Measurements from ENCODE around the gene BIRC7.

- TF ChIP-seq CTCF (IDR thresholded peaks at IDR 0.05): no peak
- TF ChIP-seq POLR2A (IDR thresholded peaks at IDR 0.05): no peak
Observed at GRCh38 chr20:63270606-63271325, 35.1 kb downstream of the BIRC7 start.

All from right lobe of liver (tissue), 4 donors.